ENCODE results near the gene APC. TPM values are rescaled to one million over a fixed set of nuclear protein-coding genes. Genes with fewer than 3 reads are reported as not detected.

The APC gene
- total RNA-seq, 6 donors from 2014 or later: 38.4 to 95.3 (median 71.6) TPM

DNA sequence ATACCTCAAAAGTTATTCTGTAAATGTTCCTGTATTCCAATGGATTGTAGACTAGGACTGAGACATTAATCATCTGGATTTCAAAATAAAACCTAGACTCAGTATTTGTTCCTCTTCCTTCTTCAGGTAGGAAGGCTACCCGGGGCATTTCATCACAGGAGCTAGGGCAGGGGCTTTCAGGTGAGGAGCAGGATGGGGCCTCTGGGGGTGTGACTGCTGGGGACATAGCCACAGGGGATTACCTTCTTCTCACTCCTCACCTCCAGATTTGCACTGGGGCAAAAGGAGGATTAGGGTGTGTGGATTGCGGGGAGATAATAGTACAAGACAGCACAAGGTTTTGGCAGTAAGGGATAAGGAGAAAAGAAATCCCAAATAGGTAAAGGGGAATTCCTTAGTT is 85.5 kb downstream of the APC start:
- TF ChIP-seq EP300 (IDR thresholded peaks at IDR 0.05): no peak
- no peak for TF ChIP-seq POLR2A (IDR thresholded peaks at IDR 0.05)
- TF ChIP-seq, protein P1, sequence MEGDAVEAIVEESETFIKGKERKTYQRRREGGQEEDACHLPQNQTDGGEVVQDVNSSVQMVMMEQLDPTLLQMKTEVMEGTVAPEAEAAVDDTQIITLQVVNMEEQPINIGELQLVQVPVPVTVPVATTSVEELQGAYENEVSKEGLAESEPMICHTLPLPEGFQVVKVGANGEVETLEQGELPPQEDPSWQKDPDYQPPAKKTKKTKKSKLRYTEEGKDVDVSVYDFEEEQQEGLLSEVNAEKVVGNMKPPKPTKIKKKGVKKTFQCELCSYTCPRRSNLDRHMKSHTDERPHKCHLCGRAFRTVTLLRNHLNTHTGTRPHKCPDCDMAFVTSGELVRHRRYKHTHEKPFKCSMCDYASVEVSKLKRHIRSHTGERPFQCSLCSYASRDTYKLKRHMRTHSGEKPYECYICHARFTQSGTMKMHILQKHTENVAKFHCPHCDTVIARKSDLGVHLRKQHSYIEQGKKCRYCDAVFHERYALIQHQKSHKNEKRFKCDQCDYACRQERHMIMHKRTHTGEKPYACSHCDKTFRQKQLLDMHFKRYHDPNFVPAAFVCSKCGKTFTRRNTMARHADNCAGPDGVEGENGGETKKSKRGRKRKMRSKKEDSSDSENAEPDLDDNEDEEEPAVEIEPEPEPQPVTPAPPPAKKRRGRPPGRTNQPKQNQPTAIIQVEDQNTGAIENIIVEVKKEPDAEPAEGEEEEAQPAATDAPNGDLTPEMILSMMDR (IDR thresholded peaks at IDR 0.05): no peak
- TF ChIP-seq POLR2AphosphoS5 (IDR thresholded peaks at IDR 0.05): no peak
- no peak for ATAC-seq (ENCODE audit: low FRiP score in 2 of 2)
- Histone ChIP-seq H3K4me3 (no peak overlapping the region), H3K4me1 (no peaks in the 10 kb centered on the region), H3K36me3 (peaks cover 4 to 77% (median 21%) of the 10 kb centered on the region in 4 donors), H3K9me3 (no peaks in the 10 kb centered on the region), H3K27ac (no peak overlapping the region), H3K27me3 (no peaks in the 10 kb centered on the region)
- 74 to 89% methylated on average over 2 of the region's 2 CpGs for WGBS, 2 donors
- no peak for DNase-seq

DNA sequence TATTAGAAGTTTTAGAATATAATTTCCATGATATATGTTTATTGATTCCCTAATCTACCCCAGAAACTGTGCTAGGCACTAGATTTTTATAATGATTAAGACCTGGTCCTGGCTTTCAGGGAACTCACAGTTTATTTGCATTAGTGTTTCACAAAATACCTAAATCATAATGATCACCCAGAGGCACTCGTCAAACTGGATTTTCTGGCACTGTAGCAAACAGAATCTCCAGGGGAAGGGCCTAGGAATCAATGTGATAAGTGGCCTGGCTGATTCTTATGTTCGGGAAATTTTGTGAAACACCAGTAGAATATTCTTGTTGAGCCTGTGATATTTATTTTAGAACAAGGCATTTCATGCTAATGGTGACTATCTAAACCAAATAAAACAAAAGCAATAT is 86.0 kb downstream of the APC start:
- Histone ChIP-seq H3K9me3 (no peaks in the 10 kb centered on the region), H3K27me3 (no peaks in the 10 kb centered on the region), H3K4me3 (no peak overlapping the region), H3K4me1 (no peaks in the 10 kb centered on the region), H3K36me3 (peaks cover 4 to 79% (median 26%) of the 10 kb centered on the region in 4 donors), H3K27ac (no peak overlapping the region)
- ATAC-seq (ENCODE audit: low FRiP score in 2 of 2): no peak
- no peak for DNase-seq
- TF ChIP-seq EP300 (IDR thresholded peaks at IDR 0.05) (no peak), POLR2AphosphoS5 (IDR thresholded peaks at IDR 0.05) (no peak), POLR2A (IDR thresholded peaks at IDR 0.05) (no peak)
- TF ChIP-seq, protein P1 (IDR thresholded peaks at IDR 0.05): no peak
- WGBS, 2 donors: 58 to 85% methylated on average over 2 of the region's 2 CpGs

- DNase-seq (no peak), ATAC-seq (ENCODE audit: low FRiP score in 2 of 2) (no peak)
- H3K36me3 ChIP-seq: peaks cover 4 to 79% (median 27%) of the 10 kb centered on the region in 4 donors
These were observed 86.5 kb downstream of the APC start for GRCh38 chr5:112824197-112824596.

DNA sequence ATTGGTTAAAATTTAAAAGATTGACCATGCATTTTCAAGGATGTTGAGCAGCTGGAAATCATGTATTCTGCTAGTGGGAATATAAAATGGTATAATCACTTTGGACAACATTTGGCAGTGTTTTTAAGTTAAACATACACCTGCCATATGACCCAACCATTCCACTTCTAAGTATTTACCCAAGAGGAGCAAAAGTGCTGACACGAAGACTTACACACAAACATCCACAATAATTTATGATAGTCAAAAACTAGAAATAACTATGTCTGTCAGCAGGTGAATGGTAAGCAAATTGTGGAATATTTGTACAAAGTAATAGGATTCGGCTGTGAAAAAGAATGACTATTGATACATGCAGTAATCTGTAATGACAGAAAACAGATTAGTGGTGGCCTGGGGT is 92.7 kb downstream of the APC start:
- DNase-seq: no peak
- Histone ChIP-seq H3K36me3 (peaks cover 4 to 68% (median 27%) of the 10 kb centered on the region in 4 donors), H3K27ac (no peak overlapping the region), H3K4me1 (no peaks in the 10 kb centered on the region), H3K27me3 (no peaks in the 10 kb centered on the region), H3K9me3 (no peaks in the 10 kb centered on the region), H3K4me3 (no peak overlapping the region)
- 86 to 92% methylated on average over 2 of the region's 2 CpGs for WGBS, 2 donors
- TF ChIP-seq POLR2A (IDR thresholded peaks at IDR 0.05) (no peak), POLR2AphosphoS5 (IDR thresholded peaks at IDR 0.05) (no peak), EP300 (IDR thresholded peaks at IDR 0.05) (no peak)
- TF ChIP-seq, protein P1 (IDR thresholded peaks at IDR 0.05): no peak
- no peak for ATAC-seq (ENCODE audit: low FRiP score in 2 of 2)

More at GRCh38 chr5:112824197-112824596, 86.5 kb downstream of the APC start:
- no peak overlapping the region for H3K27ac ChIP-seq
- H3K9me3 ChIP-seq: no peaks in the 10 kb centered on the region
- H3K27me3 ChIP-seq: no peaks in the 10 kb centered on the region
- no peaks in the 10 kb centered on the region for H3K4me1 ChIP-seq
- H3K4me3 ChIP-seq: no peak overlapping the region
- TF ChIP-seq POLR2A (IDR thresholded peaks at IDR 0.05) (no peak), POLR2AphosphoS5 (IDR thresholded peaks at IDR 0.05) (no peak)

GRCh38 chr5:112833971-112834370 is 96.3 kb downstream of the APC start:
- 94 to 98% methylated on average over 13 of the region's 13 CpGs for WGBS, 2 donors
- no peaks in the 10 kb centered on the region for H3K4me1 ChIP-seq
- no peaks in the 10 kb centered on the region for H3K27me3 ChIP-seq
- peaks cover 6 to 72% (median 34%) of the 10 kb centered on the region in 4 donors for H3K36me3 ChIP-seq
- H3K27ac ChIP-seq: no peak overlapping the region
- TF ChIP-seq POLR2AphosphoS5 (IDR thresholded peaks at IDR 0.05) (no peak), POLR2A (IDR thresholded peaks at IDR 0.05) (no peak), EP300 (IDR thresholded peaks at IDR 0.05) (no peak)
- TF ChIP-seq, protein P1 (IDR thresholded peaks at IDR 0.05): no peak
- no peak for DNase-seq
- H3K4me3 ChIP-seq: no peak overlapping the region
- no peak for ATAC-seq (ENCODE audit: low FRiP score in 2 of 2)
- no peaks in the 10 kb centered on the region for H3K9me3 ChIP-seq

All from upper lobe of left lung (tissue), 6 donors.